Subcutaneous abdominal adipose tissue (tissue), 5 donors: Measurements from ENCODE around the gene PTPRD.
A peak's percentile ranks its signal among the peaks of the same experiment; 100 is the strongest.

ENCODE experiments used
- H3K27ac ChIP-seq: one replicate; pipeline ENCODE4 v1.7.0; 2013; ENCODE audit warnings: low read depth, mild to moderate bottlenecking, inconsistent platforms, low read length, moderate library complexity
- H3K27me3 ChIP-seq, 5 donors: one replicate each; pipeline ENCODE4 v1.7.0; 2013; ENCODE audit warnings: low read length in 5 of 5, inconsistent platforms in 1 of 5; ENCODE audit not compliant: control insufficient read depth in 5 of 5, insufficient read depth in 4 of 5
- H3K36me3 ChIP-seq, 5 donors: one replicate each; pipeline ENCODE4 v1.7.0; 2013; ENCODE audit warnings: low read length in 5 of 5; ENCODE audit not compliant: control insufficient read depth in 5 of 5, insufficient read depth in 5 of 5
- H3K4me1 ChIP-seq, 5 donors: one replicate each; pipeline ENCODE4 v1.7.0; 2013; ENCODE audit warnings: low read length in 5 of 5, mild to moderate bottlenecking in 3 of 5, moderate library complexity in 1 of 5; ENCODE audit not compliant: control insufficient read depth in 5 of 5, insufficient read depth in 5 of 5
- H3K4me3 ChIP-seq, 5 donors: one replicate each; pipeline ENCODE4 v1.7.0; 2013; ENCODE audit warnings: low read length in 5 of 5, low read depth in 1 of 5
- H3K9ac ChIP-seq, 5 donors: one replicate each; pipeline ENCODE4 v1.7.0; 2013; ENCODE audit warnings: low read length in 5 of 5, mild to moderate bottlenecking in 4 of 5, moderate library complexity in 3 of 5
- H3K9me3 ChIP-seq, 5 donors: one replicate each; pipeline ENCODE4 v1.7.0; 2013; ENCODE audit warnings: low read length in 5 of 5; ENCODE audit not compliant: control insufficient read depth in 5 of 5
- donor health status: healthy.
- donor health status: healthy.
- donor health status: healthy.
- donor health status: healthy.
- donor health status: healthy.

Gene PTPRD

DNA sequence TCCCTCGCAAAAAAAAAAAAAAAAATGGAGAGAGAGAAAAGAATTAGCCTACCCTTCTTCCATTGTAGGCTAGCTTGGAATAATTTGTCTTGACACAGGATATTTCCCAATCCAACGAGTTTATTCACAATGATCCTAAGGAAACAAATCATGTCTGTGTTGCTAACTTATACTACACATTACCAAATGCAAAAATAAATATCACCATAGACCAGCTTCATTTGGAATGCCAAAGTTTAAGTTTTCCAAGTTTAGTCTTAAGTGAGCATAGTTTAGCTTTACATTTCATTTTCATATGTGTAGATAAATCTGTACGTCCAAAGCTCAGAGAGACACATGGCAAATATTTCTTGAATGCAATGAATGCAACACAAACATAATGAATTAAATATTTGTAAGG lies 1707.1 kb downstream of the PTPRD start:
- Histone ChIP-seq H3K36me3 (no peaks in the 10 kb centered on the region), H3K9ac (no peak overlapping the region), H3K4me3 (no peak overlapping the region), H3K27ac (no peak overlapping the region), H3K27me3 (no peaks in the 10 kb centered on the region), H3K9me3 (peaks cover 0 to 2% (median 0%) of the 10 kb centered on the region in 5 donors), H3K4me1 (no peaks in the 10 kb centered on the region)

DNA sequence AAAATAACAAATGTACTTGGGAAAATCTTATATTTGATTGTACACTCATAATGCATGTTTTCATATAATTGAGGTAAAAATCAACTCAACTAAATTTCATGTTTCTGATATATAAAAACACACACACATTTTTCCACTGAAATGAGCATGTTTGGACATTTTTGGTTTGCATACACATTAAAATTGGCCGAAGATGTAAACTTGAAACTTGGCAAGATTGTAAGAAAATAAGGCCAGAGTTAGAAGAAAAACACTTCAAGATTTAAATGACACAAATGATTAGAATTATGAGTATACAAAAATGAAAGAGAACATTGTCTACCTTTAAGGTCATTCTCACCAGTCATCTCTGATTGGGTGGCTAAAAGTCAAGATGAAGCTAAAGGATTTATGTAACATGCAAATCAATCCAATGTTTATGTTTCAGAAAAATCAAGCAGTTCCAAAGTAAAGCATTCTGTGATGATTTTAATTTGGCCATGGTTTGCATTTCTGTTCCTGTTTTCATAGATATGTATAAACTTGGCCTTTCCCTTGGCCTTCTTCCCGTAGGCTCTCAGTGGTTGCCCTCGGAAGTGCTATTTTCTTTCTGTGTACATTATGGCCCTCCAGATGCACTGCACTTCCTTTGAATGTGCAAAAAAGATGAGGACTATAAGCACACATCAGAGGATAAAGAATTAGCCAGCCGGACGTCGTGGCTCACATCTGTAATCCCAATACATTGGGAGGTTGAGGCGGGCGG lies 1707.9 kb downstream of the PTPRD start:
- no peak overlapping the region for H3K27ac ChIP-seq
- H3K4me3 ChIP-seq = no peak overlapping the region
- no peaks in the 10 kb centered on the region for H3K27me3 ChIP-seq
- H3K9ac ChIP-seq = no peak overlapping the region
- peaks cover 0 to 2% (median 0%) of the 10 kb centered on the region in 5 donors for H3K9me3 ChIP-seq
- H3K4me1 ChIP-seq = no peaks in the 10 kb centered on the region
- H3K36me3 ChIP-seq = no peaks in the 10 kb centered on the region

- H3K36me3 ChIP-seq = no peaks in the 10 kb centered on the region
Observed at GRCh38 chr9:8903077-8903476, 1709.7 kb downstream of the PTPRD start.

DNA sequence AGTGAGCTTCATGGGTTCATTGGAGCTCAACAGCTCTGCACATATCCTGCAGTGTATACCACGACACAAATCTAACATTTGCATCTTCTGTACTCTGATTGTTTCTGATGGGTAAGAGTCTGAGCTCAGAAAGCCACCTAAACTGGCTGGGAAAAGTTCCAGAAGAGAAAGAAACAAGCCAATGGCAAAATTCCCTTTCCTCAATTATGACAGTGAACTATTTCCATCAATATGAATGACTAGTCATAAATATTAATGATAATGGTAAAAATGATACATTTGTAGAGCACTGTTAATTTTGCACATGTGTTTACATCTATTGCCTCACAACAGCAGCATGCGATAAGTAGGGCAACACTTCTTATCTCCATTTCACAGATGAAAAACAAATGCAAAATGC lies 1711.7 kb downstream of the PTPRD start:
- H3K27me3 ChIP-seq = no peaks in the 10 kb centered on the region
- no peaks in the 10 kb centered on the region for H3K4me1 ChIP-seq
- no peaks in the 10 kb centered on the region for H3K9me3 ChIP-seq
- no peak overlapping the region for H3K27ac ChIP-seq
- no peaks in the 10 kb centered on the region for H3K36me3 ChIP-seq
- no peak overlapping the region for H3K4me3 ChIP-seq
- no peak overlapping the region for H3K9ac ChIP-seq

More at GRCh38 chr9:8903077-8903476, 1709.7 kb downstream of the PTPRD start:
- Histone ChIP-seq H3K4me1 (no peaks in the 10 kb centered on the region), H3K27me3 (no peaks in the 10 kb centered on the region), H3K4me3 (no peak overlapping the region), H3K9me3 (peaks cover 0 to 2% (median 0%) of the 10 kb centered on the region in 5 donors), H3K9ac (no peak overlapping the region), H3K27ac (no peak overlapping the region)

DNA sequence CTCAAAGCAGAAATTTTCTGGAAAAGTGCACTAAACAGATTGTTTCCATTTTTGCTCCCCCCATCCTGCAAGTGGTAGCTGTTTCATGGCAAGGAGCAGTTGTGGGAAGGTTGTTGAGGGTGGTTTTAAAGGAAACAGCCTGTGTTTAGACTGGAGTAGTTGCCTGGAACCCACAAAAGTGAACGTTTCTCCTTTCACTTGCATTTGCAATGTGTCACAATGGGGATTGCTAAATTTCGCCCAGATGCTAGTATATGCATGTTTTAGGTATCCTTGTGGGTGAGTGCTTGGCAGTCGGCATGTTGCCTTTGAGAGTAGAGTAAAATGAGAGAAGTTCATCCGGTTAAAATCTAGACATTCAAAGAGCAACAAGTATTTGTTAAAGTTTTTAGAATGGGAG lies 1713.3 kb downstream of the PTPRD start:
- peaks cover 0 to 6% (median 0%) of the 10 kb centered on the region in 5 donors for H3K4me1 ChIP-seq
- no peaks in the 10 kb centered on the region for H3K9me3 ChIP-seq
- no peak overlapping the region for H3K27ac ChIP-seq
- H3K9ac ChIP-seq = no peak overlapping the region
- no peak overlapping the region for H3K4me3 ChIP-seq
- H3K36me3 ChIP-seq = no peaks in the 10 kb centered on the region
- H3K27me3 ChIP-seq = no peaks in the 10 kb centered on the region

GRCh38 chr9:8895861-8896224 lies 1717.0 kb downstream of the PTPRD start:
- Histone ChIP-seq H3K27ac (no peak overlapping the region), H3K4me3 (peak overlapping the region in 1 of 5 donors; percentile 25), H3K4me1 (peaks cover 0 to 6% (median 0%) of the 10 kb centered on the region in 5 donors), H3K27me3 (no peaks in the 10 kb centered on the region), H3K9ac (no peak overlapping the region), H3K9me3 (no peaks in the 10 kb centered on the region), H3K36me3 (no peaks in the 10 kb centered on the region)

DNA sequence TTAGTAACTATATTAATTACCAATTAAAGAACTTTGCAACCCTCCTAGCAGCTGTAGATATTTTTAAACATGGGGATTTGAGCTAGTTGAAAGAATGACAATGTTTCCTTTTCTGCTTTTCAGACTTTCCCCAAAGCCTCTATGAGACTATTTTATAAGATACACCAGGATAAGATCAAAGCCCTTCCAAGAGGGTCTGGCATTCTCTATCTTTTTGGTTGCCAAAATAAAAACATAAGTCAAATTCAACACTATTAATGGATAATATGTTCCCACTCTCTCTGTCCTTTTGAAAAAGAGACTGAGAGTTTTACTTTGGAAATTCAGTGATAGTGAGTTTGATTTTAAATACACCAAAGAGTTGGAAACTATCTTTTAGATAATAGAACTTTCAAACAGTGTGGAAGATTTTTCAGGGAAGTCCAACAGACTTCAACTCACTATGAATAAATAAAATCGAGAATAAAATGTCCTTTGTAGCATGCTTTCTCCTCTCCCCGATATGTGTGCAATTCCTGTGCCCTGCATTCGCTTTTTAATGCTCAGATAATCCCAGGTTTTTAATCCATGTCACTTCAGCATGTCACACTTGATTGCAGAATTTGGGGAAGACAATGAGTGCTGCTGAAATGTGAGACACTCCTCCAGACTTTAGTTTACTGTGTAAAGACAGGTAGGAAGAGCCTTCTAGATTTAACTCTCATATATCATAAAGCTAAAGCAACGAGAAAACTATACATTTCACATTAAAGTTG lies 1717.5 kb downstream of the PTPRD start:
- H3K4me1 ChIP-seq = peaks cover 0 to 6% (median 0%) of the 10 kb centered on the region in 5 donors
- H3K9me3 ChIP-seq = no peaks in the 10 kb centered on the region
- no peak overlapping the region for H3K27ac ChIP-seq
- no peaks in the 10 kb centered on the region for H3K36me3 ChIP-seq
- H3K4me3 ChIP-seq = peak overlapping the region in 1 of 5 donors; percentile 25
- H3K27me3 ChIP-seq = no peaks in the 10 kb centered on the region
- H3K9ac ChIP-seq = no peak overlapping the region

DNA sequence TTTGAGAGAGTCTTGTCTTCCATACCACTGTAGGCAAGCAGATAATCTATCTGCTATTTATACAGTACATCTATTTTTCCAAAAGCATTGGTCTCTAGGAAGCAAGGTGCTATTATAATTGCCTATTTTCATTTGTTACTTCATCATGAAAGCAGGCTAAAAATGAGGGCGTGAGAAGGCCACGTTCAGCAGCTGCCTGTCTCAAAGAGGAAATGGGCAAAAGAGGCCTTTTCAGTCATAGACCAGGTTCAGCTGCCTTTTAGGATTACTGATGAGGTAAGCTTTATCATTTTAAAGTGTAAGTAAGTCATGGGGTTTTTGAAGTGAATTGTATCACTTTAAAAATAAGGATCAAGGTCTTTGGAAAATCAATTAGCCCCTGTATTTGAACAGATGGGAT lies 1722.1 kb downstream of the PTPRD start:
- Histone ChIP-seq H3K9me3 (no peaks in the 10 kb centered on the region), H3K4me1 (peaks cover 0 to 6% (median 0%) of the 10 kb centered on the region in 5 donors), H3K36me3 (no peaks in the 10 kb centered on the region), H3K27ac (no peak overlapping the region), H3K9ac (no peak overlapping the region), H3K4me3 (no peak overlapping the region), H3K27me3 (no peaks in the 10 kb centered on the region)

DNA sequence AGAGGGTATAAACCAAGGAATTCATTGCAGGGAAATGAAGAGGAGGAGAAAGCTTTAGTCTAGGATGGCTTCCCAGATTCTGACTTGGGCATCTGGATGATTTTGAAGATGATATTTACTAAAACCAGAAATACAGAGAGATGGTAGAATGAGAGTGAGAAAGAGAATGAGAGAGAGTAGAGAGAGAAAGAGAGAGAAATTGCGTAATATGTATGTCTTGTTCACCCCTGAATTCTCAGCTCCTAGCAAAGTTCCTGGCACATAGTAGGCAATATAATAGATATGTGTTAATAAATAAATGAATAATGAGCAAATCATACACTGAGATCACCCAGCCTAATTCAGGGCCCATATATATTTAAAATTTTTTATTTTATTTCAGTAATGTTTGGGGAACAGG lies 1723.7 kb downstream of the PTPRD start:
- Histone ChIP-seq H3K4me1 (no peaks in the 10 kb centered on the region), H3K27me3 (no peaks in the 10 kb centered on the region), H3K9me3 (no peaks in the 10 kb centered on the region), H3K36me3 (no peaks in the 10 kb centered on the region), H3K27ac (no peak overlapping the region), H3K9ac (no peak overlapping the region), H3K4me3 (no peak overlapping the region)

DNA sequence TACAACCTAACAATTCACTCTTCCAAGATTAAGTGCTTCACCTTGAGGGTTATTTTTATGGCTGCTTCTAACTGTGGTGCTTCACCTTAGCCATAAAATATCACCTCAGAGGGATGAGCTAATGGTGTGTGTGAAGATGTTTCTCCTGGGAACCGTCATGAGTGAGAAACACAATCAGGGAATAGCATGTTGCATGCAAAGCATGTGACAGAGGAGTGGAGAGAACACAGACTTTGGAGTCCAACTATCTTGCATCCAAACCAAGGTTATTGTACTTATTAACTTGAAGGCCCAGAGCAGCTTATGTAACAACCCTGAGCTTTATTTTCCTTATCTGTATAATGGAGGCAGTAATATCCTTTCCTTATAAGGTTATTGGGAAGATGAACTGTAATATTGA lies 1724.2 kb downstream of the PTPRD start:
- Histone ChIP-seq H3K4me3 (no peak overlapping the region), H3K27me3 (no peaks in the 10 kb centered on the region), H3K9ac (no peak overlapping the region), H3K9me3 (no peaks in the 10 kb centered on the region), H3K27ac (no peak overlapping the region), H3K4me1 (no peaks in the 10 kb centered on the region), H3K36me3 (no peaks in the 10 kb centered on the region)
